Osteocyte (in vitro differentiated cells): ENCODE measurements around the gene UTP25. TPM values are rescaled to one million over a fixed set of nuclear protein-coding genes. Genes with fewer than 3 reads are reported as not detected.
A peak's percentile ranks its signal among the peaks of the same experiment; 100 is the strongest.

Experiments used
- DNase-seq: peaks from one replicate; pipeline ENCODE4 v3.0.0; 2021; ENCODE audit warnings: mixed read lengths; ENCODE audit not compliant: unreplicated experiment; ENCODE audit errors: extremely low spot score
- H3K27ac Mint-ChIP-seq: one replicate; pipeline ENCODE4 v1.8.0; 2021; ENCODE audit warnings: mild to moderate bottlenecking, mixed read lengths; ENCODE audit not compliant: unreplicated experiment
- H3K27me3 Mint-ChIP-seq: one replicate; pipeline ENCODE4 v1.8.0; 2021; ENCODE audit warnings: mixed read lengths; ENCODE audit not compliant: unreplicated experiment
- H3K36me3 Mint-ChIP-seq: one replicate; pipeline ENCODE4 v1.8.0; 2021; ENCODE audit warnings: mixed read lengths; ENCODE audit not compliant: unreplicated experiment
- H3K4me1 Mint-ChIP-seq: one replicate; pipeline ENCODE4 v1.8.0; 2021; ENCODE audit warnings: mixed read lengths; ENCODE audit not compliant: unreplicated experiment
- H3K4me3 Mint-ChIP-seq: one replicate; pipeline ENCODE4 v1.8.0; 2021; ENCODE audit warnings: mild to moderate bottlenecking, moderate library complexity, mixed read lengths; ENCODE audit not compliant: unreplicated experiment
- H3K9me3 Mint-ChIP-seq: one replicate; pipeline ENCODE4 v1.8.0; 2021; ENCODE audit warnings: mixed read lengths; ENCODE audit not compliant: unreplicated experiment
- CTCF ChIP-seq: fragments of 200-600 bp; sonication (generic); IDR thresholded peaks from 2 replicates; pipeline ENCODE4 v1.5.0; 2021; ENCODE audit warnings: antibody characterized with exemption, mild to moderate bottlenecking, moderate library complexity
- total RNA-seq: library from RNA; stranded (reverse); gene quantifications from 2 replicates; pipeline ENCODE4 v1.2.1, GENCODE V29; 2021

The UTP25 gene
- total RNA-seq, 1 donor from 2014 or later: 7.3 TPM

GRCh38 chr1:209871006-209871405 lies 43.2 kb downstream of the UTP25 start:
- TF ChIP-seq CTCF: no peak
- peaks cover 5% of the 10 kb centered on the region for H3K9me3 Mint-ChIP-seq
- H3K4me3 Mint-ChIP-seq: no peak overlapping the region
- no peaks in the 10 kb centered on the region for H3K36me3 Mint-ChIP-seq
- H3K4me1 Mint-ChIP-seq: peaks cover 27% of the 10 kb centered on the region
- no peak overlapping the region for H3K27ac Mint-ChIP-seq
- DNase-seq: no peak
- peaks cover 11% of the 10 kb centered on the region for H3K27me3 Mint-ChIP-seq

- Mint-ChIP-seq H3K4me3 (no peak overlapping the region), H3K4me1 (peaks cover 29% of the 10 kb centered on the region), H3K27ac (no peak overlapping the region), H3K9me3 (peaks cover 4% of the 10 kb centered on the region), H3K27me3 (peaks cover 8% of the 10 kb centered on the region), H3K36me3 (no peaks in the 10 kb centered on the region)
- TF ChIP-seq CTCF: no peak
- DNase-seq: no peak
Observed at GRCh38 chr1:209871430-209871829, 43.7 kb downstream of the UTP25 start.

- no peak for DNase-seq
- TF ChIP-seq CTCF: no peak
- H3K36me3 Mint-ChIP-seq: no peaks in the 10 kb centered on the region
- no peaks in the 10 kb centered on the region for H3K9me3 Mint-ChIP-seq
- H3K4me3 Mint-ChIP-seq: no peak overlapping the region
- peaks cover 8% of the 10 kb centered on the region for H3K27me3 Mint-ChIP-seq
- no peak overlapping the region for H3K27ac Mint-ChIP-seq
- H3K4me1 Mint-ChIP-seq: peaks cover 33% of the 10 kb centered on the region
Observed at GRCh38 chr1:209873067-209873799, 45.5 kb downstream of the UTP25 start.

GRCh38 chr1:209875515-209875914 lies 47.7 kb downstream of the UTP25 start:
- Mint-ChIP-seq H3K27me3 (peaks cover 6% of the 10 kb centered on the region), H3K9me3 (no peaks in the 10 kb centered on the region), H3K36me3 (no peaks in the 10 kb centered on the region), H3K4me1 (peaks cover 33% of the 10 kb centered on the region), H3K27ac (peak overlapping the region; percentile 76), H3K4me3 (no peak overlapping the region)
- DNase-seq: no peak
- peak; percentile 63 for TF ChIP-seq CTCF

- no peaks in the 10 kb centered on the region for H3K9me3 Mint-ChIP-seq
- peaks cover 33% of the 10 kb centered on the region for H3K4me1 Mint-ChIP-seq
- H3K4me3 Mint-ChIP-seq: no peak overlapping the region
- H3K27me3 Mint-ChIP-seq: no peaks in the 10 kb centered on the region
- no peak for DNase-seq
- peak overlapping the region; percentile 76 for H3K27ac Mint-ChIP-seq
- no peak for TF ChIP-seq CTCF
- no peaks in the 10 kb centered on the region for H3K36me3 Mint-ChIP-seq
Observed at GRCh38 chr1:209876078-209876800, 48.5 kb downstream of the UTP25 start.
